NCI-H1092 (cell line): ENCODE data around the gene IL20RA.
A peak's percentile ranks its signal among the peaks of the same experiment; 100 is the strongest.
"Not testable (repeated sequence)": the region's sequence is repeated elsewhere in the genome, so short reads cannot be mapped to it uniquely, and the experiment has no call there.

Experiments
- DNase-seq: peaks from one replicate; lab custom pipeline; 2025; lab: John Stamatoyannopoulos, UW

The IL20RA gene, protein sequence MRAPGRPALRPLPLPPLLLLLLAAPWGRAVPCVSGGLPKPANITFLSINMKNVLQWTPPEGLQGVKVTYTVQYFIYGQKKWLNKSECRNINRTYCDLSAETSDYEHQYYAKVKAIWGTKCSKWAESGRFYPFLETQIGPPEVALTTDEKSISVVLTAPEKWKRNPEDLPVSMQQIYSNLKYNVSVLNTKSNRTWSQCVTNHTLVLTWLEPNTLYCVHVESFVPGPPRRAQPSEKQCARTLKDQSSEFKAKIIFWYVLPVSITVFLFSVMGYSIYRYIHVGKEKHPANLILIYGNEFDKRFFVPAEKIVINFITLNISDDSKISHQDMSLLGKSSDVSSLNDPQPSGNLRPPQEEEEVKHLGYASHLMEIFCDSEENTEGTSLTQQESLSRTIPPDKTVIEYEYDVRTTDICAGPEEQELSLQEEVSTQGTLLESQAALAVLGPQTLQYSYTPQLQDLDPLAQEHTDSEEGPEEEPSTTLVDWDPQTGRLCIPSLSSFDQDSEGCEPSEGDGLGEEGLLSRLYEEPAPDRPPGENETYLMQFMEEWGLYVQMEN

DNA sequence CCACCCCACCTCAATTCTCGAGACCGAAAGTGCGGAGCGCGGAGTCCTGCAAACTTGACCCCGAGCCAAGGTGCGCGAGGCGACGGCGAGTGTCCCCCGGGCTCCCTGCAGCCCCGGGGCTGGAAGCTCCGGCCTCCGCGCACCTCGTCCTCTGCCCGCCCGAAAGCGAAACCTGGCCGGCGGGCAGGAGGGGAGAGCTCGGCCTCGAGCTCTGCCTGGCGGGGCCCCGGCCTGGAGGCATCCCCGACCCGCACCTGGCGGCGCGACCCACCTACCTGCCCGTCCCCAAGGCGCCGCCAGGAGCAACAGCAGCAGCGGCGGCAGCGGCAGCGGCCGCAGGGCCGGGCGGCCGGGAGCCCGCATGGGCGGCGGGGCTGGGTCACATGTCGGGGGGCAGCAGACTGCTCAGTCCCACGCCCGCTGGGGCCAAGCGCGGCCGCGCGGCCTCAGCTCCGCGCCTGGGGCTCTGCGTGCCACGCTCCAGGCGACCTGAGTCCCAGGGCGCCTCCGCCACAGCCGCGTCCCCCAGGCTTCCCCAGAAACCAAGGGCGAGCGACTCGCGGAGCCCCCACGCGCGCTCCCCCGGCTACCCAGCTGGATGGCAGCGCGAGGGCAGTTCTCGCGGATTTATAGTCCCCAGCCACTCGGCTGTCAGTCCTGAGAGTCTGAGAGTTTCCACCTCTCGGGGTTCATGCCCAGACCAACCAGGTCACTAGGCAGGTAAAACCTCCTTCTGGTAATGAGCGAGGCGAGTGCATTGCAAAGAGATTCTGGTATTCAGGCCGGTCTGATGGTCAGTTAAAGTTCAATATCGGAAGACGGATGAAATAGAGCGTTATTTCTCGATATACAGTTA, at the start of gene IL20RA:
Gene IL20RA, minus strand, starts transcription at position 600 of the 856 bp plus-strand sequence. Its CDS starts 237 bp downstream, at position 363.
- no peak for DNase-seq

DNA sequence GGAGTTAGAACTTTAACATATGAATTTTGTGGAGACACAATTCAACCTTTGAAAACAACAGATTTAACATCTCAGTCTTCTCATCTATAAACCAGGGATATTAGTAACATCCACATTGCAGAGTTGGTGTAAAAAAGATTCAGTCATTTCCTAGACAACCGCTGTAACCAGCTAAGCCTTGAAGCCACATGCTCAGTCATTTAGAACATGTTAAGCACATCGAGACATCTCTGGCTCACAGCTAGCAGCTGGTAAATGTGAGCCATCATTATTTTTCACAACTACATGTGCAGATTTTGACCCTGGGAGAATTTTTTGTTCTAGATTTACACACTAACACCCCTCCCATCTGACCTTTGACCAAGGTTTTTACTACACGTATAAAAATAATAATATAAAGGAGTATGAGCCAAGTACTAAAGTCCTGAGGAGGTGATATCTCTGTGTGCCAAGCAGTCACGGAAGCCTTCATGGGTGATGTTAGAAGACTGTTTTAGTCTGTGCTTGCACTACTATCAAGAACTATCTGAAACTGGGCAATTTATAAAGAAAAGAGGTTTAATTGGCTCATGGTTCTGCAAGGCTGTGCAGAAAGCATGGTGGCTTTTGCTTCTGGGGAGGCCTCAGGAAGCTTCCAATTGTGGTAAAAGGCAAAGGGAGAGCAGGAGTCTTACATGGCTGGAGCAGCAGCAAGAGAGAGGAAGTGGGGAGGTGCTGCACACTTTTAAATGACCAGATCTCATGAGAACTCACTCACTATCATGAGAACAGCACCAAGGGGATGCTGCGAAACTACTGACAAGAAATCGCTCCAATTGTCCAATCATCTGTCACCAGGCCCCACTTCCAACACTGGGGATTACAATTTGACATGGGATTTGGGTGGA, 48.7 kb upstream of the IL20RA start:
- DNase-seq, result no peak

DNA sequence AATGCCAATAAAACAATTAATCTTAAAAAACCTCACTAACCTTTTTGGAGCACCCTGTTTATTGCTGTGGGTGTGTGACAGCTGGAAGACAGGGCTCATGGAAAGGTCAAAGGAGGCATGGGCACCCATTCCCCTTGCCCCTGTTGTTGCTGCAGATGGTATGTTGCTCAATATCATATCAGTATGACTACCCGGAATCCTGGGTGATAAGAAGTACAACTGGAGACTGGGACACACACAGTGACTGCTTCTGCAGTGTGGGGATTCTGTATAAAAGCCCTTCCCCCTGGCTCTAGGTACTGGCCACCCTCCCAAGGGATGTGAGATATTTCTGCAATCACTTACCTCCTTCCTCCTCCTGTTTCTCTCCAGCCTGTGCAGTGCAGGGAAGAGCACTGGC, 47.3 kb upstream of the IL20RA start:
- no peak for DNase-seq

DNA sequence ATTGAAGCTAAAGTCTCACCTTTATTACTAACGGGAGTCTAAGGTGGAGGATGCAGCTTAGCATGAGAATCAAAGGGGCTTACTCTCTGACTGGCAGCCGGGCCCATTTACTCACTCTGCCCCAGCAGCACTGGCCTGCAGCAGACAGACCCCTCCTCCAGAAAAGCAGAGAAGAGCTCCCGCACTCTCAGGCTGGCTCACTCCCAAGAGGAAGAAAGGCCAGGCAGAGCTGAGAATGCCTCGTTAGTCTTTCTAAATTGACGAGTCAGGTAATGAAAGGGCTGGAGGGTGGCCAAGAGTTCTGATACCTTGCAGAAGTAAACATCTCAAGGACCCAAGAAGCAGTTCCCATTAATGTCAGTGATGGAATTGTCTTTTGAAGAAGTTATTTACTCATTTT, 44.5 kb upstream of the IL20RA start:
- DNase-seq, result no peak

DNA sequence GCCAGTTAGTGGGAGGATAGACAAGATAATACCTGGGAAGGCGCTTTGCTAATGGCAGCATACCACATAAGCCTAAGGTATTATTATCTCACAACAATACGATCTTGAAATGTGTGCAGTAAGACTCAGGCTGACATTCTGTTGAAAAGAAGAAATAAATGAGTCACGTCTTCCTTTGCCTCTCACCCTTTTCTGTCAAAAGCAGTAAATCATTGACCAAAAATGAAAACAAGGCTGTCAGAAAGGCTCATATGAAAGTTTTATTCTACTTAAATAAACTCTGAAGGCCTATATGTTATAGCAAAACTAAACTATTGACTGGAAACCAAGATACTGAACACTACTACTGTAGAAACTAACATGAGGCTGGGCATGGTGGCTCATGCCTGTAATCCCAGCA, 43.1 kb upstream of the IL20RA start:
- no peak for DNase-seq

DNA sequence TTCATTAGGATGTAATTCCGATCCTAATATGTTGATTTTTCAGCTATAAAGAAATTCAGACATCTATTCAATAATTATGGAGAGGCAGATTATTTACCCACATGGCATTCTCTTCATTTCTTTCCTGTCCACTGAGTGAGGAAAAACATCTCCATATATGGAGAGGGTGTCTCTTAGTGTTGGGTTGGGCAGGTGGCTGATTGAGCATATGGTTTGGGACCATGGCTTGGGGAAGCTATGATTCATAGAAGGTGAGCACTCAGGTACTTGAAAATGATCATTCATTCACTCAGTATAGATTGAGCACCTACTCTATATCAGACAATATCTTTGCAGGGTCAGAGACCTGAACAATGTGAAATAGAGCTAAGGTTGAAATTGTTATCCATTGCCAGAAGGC, 41.3 kb upstream of the IL20RA start:
- DNase-seq, result no peak

DNA sequence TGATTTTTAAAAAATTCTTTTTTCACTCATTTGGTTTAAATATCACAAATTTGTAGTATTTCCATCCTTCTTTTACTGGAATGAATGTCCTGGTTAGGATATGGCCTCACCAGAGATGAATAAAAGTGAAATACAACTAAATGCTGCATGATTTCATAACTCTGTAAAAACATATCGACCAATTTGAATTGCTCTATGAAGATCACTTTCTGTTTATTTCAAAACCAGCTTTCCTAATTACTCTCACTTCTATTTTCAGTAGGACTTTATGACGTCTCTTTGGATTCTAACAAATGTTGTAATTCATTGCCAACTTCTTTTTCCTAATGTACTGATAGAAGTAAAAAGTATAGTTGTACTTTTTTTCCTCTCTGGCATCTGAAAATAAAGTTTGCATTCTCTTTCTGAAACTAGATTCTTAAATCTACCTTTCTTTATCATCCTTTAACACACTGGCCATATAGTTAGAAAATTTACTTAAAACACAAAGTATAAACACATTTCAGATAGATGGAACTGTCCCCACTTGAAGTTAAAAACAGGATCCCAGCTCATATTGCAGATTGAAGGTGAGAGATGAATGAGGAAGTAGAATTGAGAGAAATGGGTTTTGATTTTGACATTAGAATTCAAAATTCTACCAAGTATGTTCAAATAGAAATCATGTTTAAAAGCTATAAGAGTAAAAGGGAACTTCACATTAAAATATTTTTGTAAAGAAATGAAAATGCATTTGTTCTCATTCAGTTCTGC, 40.3 kb upstream of the IL20RA start:
- DNase-seq, result no peak

DNA sequence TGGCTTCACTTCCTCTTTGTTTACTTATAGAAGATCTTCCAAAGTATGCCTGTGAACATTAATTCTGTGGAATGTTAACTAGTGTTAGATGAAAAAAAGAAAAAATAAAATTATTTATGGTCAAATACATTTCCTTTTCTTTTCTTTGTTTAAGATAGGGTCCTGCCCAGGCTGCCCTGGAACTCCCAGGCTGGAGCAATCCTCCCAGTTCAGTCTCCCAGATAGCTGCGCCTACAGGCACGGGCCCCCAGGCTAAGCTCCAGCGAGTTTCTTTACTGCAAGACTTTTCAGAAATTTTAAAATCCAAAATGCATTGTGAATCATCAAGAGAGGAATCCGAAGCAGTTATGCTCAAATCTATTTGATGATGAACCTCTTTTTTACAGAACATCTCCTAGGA, 39.3 kb upstream of the IL20RA start:
- no peak for DNase-seq

DNA sequence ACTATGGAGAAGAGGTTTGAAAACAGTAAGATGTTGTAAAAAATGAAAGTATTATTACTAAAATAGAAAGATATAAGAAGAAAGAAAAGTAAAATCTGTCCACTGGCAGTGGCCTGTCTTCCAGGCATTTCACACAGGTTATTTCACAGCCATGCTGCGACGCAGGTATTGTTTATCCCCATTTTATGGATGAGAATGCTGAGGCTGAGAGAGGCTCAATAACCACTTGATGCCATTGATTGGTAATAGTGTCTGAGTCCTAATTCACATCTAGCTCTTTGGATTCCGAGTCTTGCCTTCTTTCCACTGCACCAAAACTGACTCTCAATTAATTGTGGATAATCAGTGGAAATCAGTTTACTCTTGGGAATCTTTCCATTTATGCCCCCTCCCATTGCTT, 37.2 kb upstream of the IL20RA start:
- DNase-seq, result no peak

DNA sequence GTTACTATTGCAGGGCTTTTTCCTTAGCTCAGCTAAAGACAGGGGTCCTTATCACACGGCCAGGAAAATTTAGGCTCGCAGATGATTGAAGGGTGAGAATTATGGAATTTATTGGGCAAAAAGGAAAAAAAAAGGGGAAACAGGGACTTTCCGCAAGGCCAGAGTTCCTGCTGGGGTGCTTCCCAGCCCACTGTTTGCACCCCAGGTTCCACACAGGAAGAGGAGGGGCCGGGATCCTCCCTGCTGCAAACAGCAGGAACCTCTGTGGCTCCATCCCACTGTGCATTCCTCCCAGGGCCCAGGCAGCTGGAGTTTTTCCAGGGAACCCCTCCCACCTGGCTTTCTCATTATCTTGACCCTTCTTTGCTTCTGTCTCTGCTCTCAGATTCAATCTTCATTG, 35.9 kb upstream of the IL20RA start:
- no peak for DNase-seq

DNA sequence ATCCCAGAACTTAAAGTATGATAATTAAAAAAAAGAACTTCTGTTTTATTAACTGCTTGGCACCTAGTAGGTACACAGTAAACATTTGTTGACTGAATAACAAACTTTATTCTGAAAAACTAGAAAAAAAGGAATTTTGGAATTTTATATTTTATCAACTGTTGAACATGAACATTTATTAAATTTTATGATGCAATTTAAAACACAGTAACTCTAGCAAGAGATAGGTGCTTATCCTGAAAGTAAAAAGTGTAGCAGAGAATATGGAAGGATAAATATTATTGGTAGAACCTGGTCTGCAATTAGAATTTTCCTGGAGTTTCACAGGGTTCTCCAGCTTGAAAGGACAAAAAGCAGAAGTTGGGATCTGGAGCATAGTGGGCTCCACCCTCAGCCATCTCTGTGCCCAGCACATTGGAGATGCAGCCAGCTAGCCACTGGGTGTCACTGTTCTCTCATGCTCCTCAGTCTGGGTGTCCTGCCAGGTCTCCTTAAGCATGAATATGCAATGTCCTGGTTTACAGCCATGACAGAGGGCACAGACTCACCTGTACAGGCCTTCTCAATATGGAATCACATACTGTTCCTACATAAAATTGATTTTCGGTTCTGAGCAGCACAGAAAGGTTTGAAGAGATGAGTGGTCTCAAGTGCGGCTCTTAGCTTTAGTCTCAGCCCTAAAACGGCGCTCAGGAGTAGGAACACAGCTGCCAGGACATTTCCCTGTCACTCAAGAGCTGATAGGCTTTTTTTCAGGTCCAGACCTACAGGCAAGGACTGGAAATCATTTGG, 31.7 kb upstream of the IL20RA start:
- DNase-seq, result peak; percentile 28

DNA sequence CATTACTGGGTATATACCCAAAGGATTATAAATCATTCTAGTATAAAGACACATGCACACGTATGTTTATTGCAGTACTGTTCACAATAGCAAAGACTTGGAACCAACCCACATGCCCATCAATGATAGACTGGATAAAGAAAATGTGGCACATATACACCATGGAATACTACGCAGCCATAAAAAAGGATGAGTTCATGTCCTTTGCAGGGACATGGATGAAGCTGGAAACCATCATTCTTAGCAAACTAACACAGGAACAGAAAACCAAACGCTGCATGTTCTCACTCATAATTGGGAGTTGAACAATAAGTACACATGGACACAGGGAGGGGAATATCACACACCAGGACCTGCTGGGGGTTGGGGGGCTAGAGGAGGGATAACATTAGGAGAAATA, 31.0 kb upstream of the IL20RA start:
- DNase-seq, result not testable (repeated sequence)

DNA sequence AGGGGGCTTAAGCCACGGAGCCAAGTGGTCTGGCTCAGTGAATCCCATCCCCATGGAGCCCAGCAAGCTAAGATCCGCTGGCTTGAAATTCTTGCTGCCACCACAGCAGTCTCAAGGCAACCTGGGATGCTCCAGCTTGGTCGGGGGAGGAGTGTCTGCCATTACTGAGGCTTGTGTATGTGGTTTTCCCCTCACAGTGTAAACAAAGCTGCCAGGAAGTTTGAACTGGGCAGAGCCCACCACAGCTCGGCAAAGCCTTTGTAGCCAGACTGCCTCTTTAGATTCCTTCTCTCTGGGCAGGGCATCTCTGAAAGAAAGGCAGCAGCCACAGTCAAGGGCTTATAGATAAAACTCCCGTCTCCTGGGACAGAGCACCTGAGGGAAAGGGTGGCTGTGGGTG, 25.5 kb upstream of the IL20RA start:
- no peak for DNase-seq

DNA sequence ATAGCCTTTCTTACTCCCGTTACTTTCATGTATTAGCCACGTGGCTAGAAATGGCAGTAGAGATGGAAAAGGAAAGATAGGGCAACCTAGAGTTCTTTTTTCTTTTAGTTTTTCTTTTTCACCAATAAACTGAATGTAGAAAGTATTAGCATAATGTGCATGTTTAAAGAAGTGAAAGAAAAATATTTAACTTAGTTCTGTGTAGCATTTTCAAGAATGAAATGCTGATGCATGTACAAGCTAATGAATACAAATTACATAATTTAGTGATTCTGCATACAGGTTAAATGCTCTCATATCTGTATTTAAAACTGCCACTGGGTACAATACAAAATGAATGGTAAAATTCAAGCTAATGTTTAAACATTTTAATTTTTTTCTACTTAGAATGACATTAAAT, 22.6 kb upstream of the IL20RA start:
- no peak for DNase-seq

DNA sequence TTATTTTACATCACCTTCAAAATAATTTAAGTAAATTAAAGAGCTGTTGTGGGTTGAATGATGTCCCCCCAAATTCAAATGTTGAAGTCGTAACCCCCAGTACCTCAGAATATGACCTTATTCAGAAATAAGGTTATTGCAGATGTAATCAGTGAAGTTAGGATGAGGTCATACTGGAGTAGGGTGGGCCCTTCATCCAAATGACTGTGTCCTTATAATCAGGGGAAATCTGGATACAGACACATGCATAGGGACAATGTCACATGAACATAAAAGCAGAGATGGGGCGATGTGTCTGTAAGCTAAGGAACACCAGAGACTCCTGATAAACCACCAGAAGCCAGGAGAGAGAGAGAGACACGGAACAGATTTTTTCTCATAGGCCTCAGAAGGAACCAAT, 13.3 kb upstream of the IL20RA start:
- no peak for DNase-seq

DNA sequence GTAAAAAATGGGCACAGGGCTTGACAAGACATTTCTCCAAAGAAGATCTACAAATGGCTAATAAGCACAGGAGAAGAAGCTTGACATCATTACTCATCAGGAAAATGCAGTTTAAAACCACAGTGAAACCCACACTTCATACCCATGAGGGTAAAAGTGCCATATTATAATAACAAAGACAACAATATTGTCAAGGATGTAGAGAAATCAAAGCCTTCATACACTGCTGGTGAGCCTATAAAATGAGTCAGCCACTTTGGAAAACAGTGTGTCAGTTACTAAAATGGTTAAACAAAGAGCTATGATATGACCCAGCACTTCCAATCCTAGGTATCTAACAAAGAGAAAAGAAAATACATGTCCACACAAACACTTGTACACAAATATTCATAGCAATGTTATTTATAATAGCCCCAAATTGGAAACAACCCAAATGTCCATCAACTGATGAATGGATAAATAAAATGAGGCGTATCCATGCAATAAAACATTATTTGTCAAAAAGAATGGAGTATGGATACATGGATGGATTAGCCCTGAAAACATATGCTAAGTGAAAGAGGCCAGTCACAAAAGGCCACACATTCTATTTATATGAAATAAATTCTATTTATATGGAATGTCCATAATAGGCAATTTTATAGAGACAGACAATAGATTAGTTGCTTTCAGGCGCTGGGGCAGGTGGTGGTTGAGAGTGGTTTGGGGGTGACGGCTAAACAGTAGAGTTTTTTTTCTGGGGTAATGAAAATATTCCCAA, 11.5 kb upstream of the IL20RA start:
- no peak for DNase-seq

DNA sequence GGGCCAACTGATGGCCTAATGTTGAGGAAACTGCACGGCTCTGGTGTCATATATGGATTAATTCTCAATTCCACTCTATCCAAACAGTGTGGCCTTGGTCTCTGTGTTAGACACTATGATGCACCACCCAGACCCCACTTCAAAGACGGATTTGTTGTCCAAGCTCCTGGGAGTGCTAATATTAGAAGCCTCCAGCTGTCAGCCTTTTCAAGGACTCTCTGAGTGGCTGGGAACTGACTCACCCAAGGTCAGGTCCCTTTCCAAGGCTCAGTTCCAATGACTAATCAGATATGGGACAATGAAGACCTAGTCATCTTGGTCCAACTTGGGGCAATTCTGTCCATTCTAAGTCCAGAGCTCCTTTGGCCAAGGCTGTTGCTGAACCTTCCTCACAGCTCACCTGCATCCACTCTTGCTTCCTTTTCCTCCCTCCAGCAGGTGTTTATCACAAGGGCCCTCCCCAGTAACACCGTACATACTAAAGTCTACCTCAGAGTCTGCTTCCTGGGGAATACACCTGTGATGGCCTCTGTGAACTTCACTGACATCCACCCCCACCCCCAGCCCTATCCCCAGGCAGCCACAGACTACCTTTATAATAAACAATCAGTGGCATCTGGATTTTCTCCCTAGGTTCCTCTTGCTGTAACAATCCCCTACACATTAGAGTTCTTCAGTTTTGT, 7.2 kb upstream of the IL20RA start:
- DNase-seq, result no peak

DNA sequence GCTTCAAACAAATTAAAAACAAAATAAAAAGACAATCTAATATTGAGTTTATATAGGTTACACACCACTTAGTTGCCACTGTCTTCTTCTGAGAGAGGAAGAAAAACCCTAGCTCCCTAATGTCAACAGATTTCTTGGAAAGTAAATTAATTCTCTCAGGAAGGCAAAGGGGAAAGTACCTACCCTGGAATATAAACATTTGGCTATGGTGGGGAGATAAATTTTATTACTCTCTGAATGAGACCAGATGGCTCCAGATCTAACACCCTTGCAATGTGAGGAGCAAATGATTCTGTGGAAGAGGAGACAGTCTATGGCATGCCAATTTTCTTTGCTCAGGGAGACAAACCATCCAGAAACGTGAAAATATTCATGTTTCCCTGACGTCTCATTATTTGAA, 4.3 kb upstream of the IL20RA start:
- DNase-seq, result no peak

DNA sequence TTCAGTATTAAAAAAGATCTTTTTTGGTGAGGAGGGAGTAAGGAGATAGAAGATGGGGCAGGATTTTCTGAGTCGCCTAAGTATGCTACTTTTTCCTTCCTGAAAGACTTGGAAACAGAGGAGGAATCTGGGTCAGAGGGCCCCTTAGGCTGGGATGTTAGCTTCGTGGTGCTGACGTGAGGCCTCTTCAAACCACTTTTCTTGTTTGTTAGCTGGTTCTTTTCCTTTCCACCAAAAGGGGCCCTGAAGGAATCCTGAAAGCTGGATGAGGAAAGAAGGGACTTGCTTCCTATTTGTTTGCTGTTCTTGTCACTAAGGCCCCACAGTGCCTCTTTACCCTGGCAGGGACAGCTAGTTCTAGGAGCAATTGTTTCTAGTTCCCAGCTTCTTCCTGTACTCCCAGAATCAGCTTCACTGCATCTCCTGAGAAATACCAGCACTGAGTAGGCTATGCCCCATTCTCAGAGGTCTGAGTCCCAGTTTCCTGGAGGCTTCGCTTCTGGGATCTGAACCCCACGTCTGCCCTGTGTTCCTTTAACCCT, 2.2 kb upstream of the IL20RA start:
- DNase-seq, result no peak
